CD4-positive, alpha-beta memory T cell (primary cell): Measurements from ENCODE around the gene FAM78B. TPM values are rescaled to one million over a fixed set of nuclear protein-coding genes. Genes with fewer than 3 reads are reported as not detected.
A peak's percentile ranks its signal among the peaks of the same experiment; 100 is the strongest.

Experiments
- CTCF ChIA-PET: fragments of 350-600 bp; sonication (Branson Sonifier 250); formaldehyde crosslinking; loops from one replicate; lab custom pipeline; 2021; ENCODE audit warnings: inconsistent platforms; ENCODE audit not compliant: partially characterized antibody; lab: Charles Lee
- POLR2A ChIA-PET: fragments of 350-600 bp; sonication (Branson Sonifier 250); formaldehyde crosslinking; loops from one replicate; lab custom pipeline; 2021; ENCODE audit not compliant: partially characterized antibody; lab: Charles Lee
- DNase-seq, 5 donors: peaks; one replicate each; pipeline versions ENCODE4 v3.0.0 to v3.0.0-alpha.2; 2020 to 2022; ENCODE audit warnings: mixed read lengths in 1 of 5
- H3K27ac ChIP-seq: one replicate; pipeline ENCODE4 v1.7.0; 2013; ENCODE audit warnings: low read depth, low read length
- H3K27me3 ChIP-seq: 2 replicates; pipeline ENCODE4 v1.7.0; 2013; ENCODE audit warnings: mild to moderate bottlenecking, low read length, moderate library complexity; ENCODE audit not compliant: insufficient read depth
- H3K36me3 ChIP-seq: 2 replicates; pipeline ENCODE4 v1.7.0; 2013; ENCODE audit warnings: mild to moderate bottlenecking, low read length, moderate library complexity; ENCODE audit not compliant: insufficient read depth
- H3K4me1 ChIP-seq: 2 replicates; pipeline ENCODE4 v1.7.0; 2013; ENCODE audit warnings: mild to moderate bottlenecking, low read length, moderate library complexity; ENCODE audit not compliant: insufficient read depth
- H3K4me3 ChIP-seq, 2 donors: one replicate each; pipeline ENCODE4 v1.7.0; 2013; ENCODE audit warnings: low read length in 2 of 2, mild to moderate bottlenecking in 1 of 2
- H3K9me3 ChIP-seq, 2 donors: one replicate each; pipeline ENCODE4 v1.7.0; 2013; ENCODE audit warnings: low read length in 2 of 2, control low read depth in 1 of 2; ENCODE audit not compliant: control insufficient read depth in 1 of 2
- H3K27ac Mint-ChIP-seq, 7 donors: one replicate each; pipeline ENCODE4 v1.8.0; 2020 to 2021; ENCODE audit warnings: mixed read lengths in 7 of 7, mild to moderate bottlenecking in 6 of 7, inconsistent platforms in 3 of 7, moderate library complexity in 3 of 7
- H3K27me3 Mint-ChIP-seq, 2 donors: one replicate each; pipeline ENCODE4 v1.8.0; 2020 to 2021; ENCODE audit warnings: mixed read lengths in 2 of 2
- H3K36me3 Mint-ChIP-seq, 2 donors: one replicate each; pipeline ENCODE4 v1.8.0; 2020 to 2021; ENCODE audit warnings: mixed read lengths in 2 of 2, inconsistent platforms in 1 of 2, mild to moderate bottlenecking in 1 of 2
- H3K4me1 Mint-ChIP-seq, 4 donors: one replicate each; pipeline ENCODE4 v1.8.0; 2020 to 2021; ENCODE audit warnings: mixed read lengths in 4 of 4, mild to moderate bottlenecking in 1 of 4
- H3K4me3 Mint-ChIP-seq, 8 donors: one replicate each; pipeline ENCODE4 v1.8.0; 2020 to 2021; ENCODE audit warnings: mixed read lengths in 8 of 8, mild to moderate bottlenecking in 7 of 8, moderate library complexity in 6 of 8, inconsistent platforms in 3 of 8
- H3K9me3 Mint-ChIP-seq, 8 donors: one replicate each; pipeline ENCODE4 v1.8.0; 2020 to 2021; ENCODE audit warnings: mixed read lengths in 8 of 8, mild to moderate bottlenecking in 5 of 8, inconsistent platforms in 3 of 8, moderate library complexity in 1 of 8
- intact Hi-C: fragments of 100-400 bp; cut with micrococcal nuclease; formaldehyde crosslinking; loops from one replicate; pipeline ENCODE4 v1.15.1; 2023
- polyA plus RNA-seq, 2 donors: library from polyadenylated mRNA; unstranded; fragments of 300-500 nt; fragmentation: Illumina TruSeq; gene quantifications; one replicate each; pipeline ENCODE4 v1.2.3, GENCODE V29; 2021
- total RNA-seq, 2 experiments: library from RNA; stranded (reverse); gene quantifications; one replicate each; pipeline ENCODE4 v1.2.3, GENCODE V29; 2021

Gene FAM78B, protein sequence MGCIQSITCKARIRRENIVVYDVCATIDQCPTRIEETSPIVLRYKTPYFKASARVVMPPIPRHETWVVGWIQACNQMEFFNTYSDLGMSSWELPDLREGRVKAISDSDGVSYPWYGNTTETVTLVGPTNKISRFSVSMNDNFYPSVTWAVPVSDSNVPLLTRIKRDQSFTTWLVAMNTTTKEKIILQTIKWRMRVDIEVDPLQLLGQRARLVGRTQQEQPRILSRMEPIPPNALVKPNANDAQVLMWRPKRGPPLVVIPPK
- total RNA-seq (under 1 TPM; 0.22 to 0.32 TPM), polyA plus RNA-seq (under 1 TPM; 0.08 to 0.33 TPM)

- Mint-ChIP-seq H3K4me3 (peak within 1 kb of the TSS; percentile 79 to 87 (median 81)), H3K4me1 (peaks cover 8 to 16% (median 12%) of the 10 kb centered on the region in 4 donors), H3K9me3 (no peaks in the 10 kb centered on the region), H3K27me3 (peaks cover 17% of the 10 kb centered on the region in 2 donors), H3K36me3 (no peaks in the 10 kb centered on the region), H3K27ac (peak within 1 kb of the TSS in 4 of 7 donors; percentile 8 to 44 (median 31))
- Histone ChIP-seq H3K27ac (no peak within 1 kb of the TSS), H3K4me1 (peaks cover 14% of the 10 kb centered on the region), H3K36me3 (no peaks in the 10 kb centered on the region), H3K4me3 (peak within 1 kb of the TSS in 1 of 2 donors; percentile 8), H3K27me3 (peaks cover 12% of the 10 kb centered on the region), H3K9me3 (no peaks in the 10 kb centered on the region)
- intact Hi-C loops = loop anchor here (5.0 to 10.0 kb wide), 2 partner anchors 85 to 242 kb away; no protein-coding TSS in a partner anchor
- DNase-seq = peak; percentile 48 to 53 (median 51)
- POLR2A ChIA-PET = no interaction called here
- CTCF ChIA-PET = no interaction called here
These were observed at the start of gene FAM78B for GRCh38 chr1:166166698-166167571. FAM78B (minus strand) TSS chr1:166167001; CDS start chr1:166166248, 753 bp downstream.

GRCh38 chr1:166202546-166202945 lies 35.7 kb upstream of the FAM78B start:
- H3K27ac Mint-ChIP-seq = no peak overlapping the region
- no peak overlapping the region for H3K4me3 Mint-ChIP-seq
- Histone ChIP-seq H3K27me3 (no peaks in the 10 kb centered on the region), H3K4me3 (no peak overlapping the region), H3K9me3 (no peaks in the 10 kb centered on the region), H3K36me3 (no peaks in the 10 kb centered on the region), H3K27ac (no peak overlapping the region), H3K4me1 (no peaks in the 10 kb centered on the region)
- POLR2A ChIA-PET = no interaction called here
- intact Hi-C loops = no loop called here
- CTCF ChIA-PET = no interaction called here
- DNase-seq = no peak
- H3K27me3 Mint-ChIP-seq = peaks cover 0 to 5% of the 10 kb centered on the region in 2 donors
- peaks cover 0 to 2% (median 0%) of the 10 kb centered on the region in 8 donors for H3K9me3 Mint-ChIP-seq
- no peaks in the 10 kb centered on the region for H3K4me1 Mint-ChIP-seq
- H3K36me3 Mint-ChIP-seq = no peaks in the 10 kb centered on the region

DNA sequence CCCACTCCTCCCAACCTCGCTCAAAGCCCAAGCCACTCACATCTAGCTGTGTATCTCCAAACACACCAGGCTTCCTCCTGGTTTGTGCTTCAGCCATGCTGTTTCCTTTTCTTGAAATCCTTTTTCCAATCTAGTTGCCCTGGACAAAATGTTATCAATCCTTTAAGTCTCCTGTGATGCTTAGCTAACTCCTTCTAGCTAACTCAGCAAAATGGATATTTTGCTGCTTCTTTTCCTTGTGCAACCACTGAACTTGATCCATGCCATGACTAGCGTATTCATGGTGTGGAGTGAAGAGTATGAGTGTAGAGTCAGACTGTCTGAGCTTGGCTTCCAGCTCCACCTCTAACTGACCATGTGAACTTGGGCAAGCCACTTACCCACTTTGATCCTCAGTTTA lies 33.9 kb upstream of the FAM78B start:
- ChIA-PET CTCF (no interaction called here), POLR2A (no interaction called here)
- Mint-ChIP-seq H3K4me3 (no peak overlapping the region), H3K4me1 (no peaks in the 10 kb centered on the region), H3K9me3 (peaks cover 0 to 5% (median 0%) of the 10 kb centered on the region in 8 donors), H3K27ac (no peak overlapping the region), H3K27me3 (peaks cover 2 to 6% of the 10 kb centered on the region in 2 donors), H3K36me3 (no peaks in the 10 kb centered on the region)
- no peak for DNase-seq
- Histone ChIP-seq H3K27me3 (no peaks in the 10 kb centered on the region), H3K4me3 (no peak overlapping the region), H3K4me1 (no peaks in the 10 kb centered on the region), H3K36me3 (no peaks in the 10 kb centered on the region), H3K27ac (no peak overlapping the region), H3K9me3 (no peaks in the 10 kb centered on the region)
- intact Hi-C loops = no loop called here

- intact Hi-C loops = no loop called here
- H3K4me3 Mint-ChIP-seq = no peak overlapping the region
- Histone ChIP-seq H3K4me1 (no peaks in the 10 kb centered on the region), H3K9me3 (no peaks in the 10 kb centered on the region), H3K4me3 (no peak overlapping the region), H3K27me3 (no peaks in the 10 kb centered on the region), H3K27ac (no peak overlapping the region), H3K36me3 (no peaks in the 10 kb centered on the region)
- no peak overlapping the region for H3K27ac Mint-ChIP-seq
- ChIA-PET POLR2A (no interaction called here), CTCF (no interaction called here)
- H3K4me1 Mint-ChIP-seq = no peaks in the 10 kb centered on the region
- no peak for DNase-seq
- H3K27me3 Mint-ChIP-seq = peaks cover 2 to 10% of the 10 kb centered on the region in 2 donors
- no peaks in the 10 kb centered on the region for H3K36me3 Mint-ChIP-seq
- peaks cover 0 to 2% (median 0%) of the 10 kb centered on the region in 8 donors for H3K9me3 Mint-ChIP-seq
These were observed 30.8 kb upstream of the FAM78B start for GRCh38 chr1:166197597-166197996.

DNA sequence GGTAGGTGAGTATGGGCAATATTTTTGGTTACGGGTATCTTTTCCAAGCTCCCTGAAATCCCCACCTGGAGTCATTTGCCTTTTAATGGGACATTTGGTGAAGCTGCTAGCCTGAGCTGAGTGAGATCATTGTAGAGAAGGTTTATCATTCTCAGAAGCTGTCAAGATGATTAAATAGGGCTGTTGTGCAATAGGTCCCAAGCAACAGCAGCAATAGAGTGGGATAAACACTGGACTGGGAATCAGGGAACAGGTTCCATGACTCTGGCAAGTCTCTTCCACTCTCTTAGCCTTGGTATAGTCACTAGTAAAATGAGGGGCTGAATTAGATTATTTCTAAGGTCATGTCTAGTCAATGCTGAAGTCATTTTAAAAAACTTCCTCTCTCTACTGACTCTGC lies 30.3 kb upstream of the FAM78B start:
- Mint-ChIP-seq H3K9me3 (peaks cover 0 to 2% (median 0%) of the 10 kb centered on the region in 8 donors), H3K36me3 (no peaks in the 10 kb centered on the region), H3K27me3 (peaks cover 2 to 10% of the 10 kb centered on the region in 2 donors), H3K4me1 (no peaks in the 10 kb centered on the region), H3K27ac (no peak overlapping the region), H3K4me3 (no peak overlapping the region)
- POLR2A ChIA-PET = no interaction called here
- CTCF ChIA-PET = no interaction called here
- no peak overlapping the region for H3K4me3 ChIP-seq
- H3K4me1 ChIP-seq = no peaks in the 10 kb centered on the region
- intact Hi-C loops = no loop called here
- no peaks in the 10 kb centered on the region for H3K27me3 ChIP-seq
- H3K27ac ChIP-seq = no peak overlapping the region
- no peaks in the 10 kb centered on the region for H3K9me3 ChIP-seq
- DNase-seq = no peak
- no peaks in the 10 kb centered on the region for H3K36me3 ChIP-seq

- intact Hi-C loops = no loop called here
- peaks cover 0 to 2% (median 0%) of the 10 kb centered on the region in 8 donors for H3K9me3 Mint-ChIP-seq
- H3K36me3 ChIP-seq = no peaks in the 10 kb centered on the region
- CTCF ChIA-PET = no interaction called here
- DNase-seq = no peak
- H3K36me3 Mint-ChIP-seq = no peaks in the 10 kb centered on the region
- no peak overlapping the region for H3K27ac Mint-ChIP-seq
- H3K4me1 Mint-ChIP-seq = no peaks in the 10 kb centered on the region
- no peaks in the 10 kb centered on the region for H3K9me3 ChIP-seq
- H3K27me3 Mint-ChIP-seq = peaks cover 2 to 5% of the 10 kb centered on the region in 2 donors
- POLR2A ChIA-PET = no interaction called here
- no peak overlapping the region for H3K4me3 Mint-ChIP-seq
- H3K4me1 ChIP-seq = no peaks in the 10 kb centered on the region
- H3K27ac ChIP-seq = no peak overlapping the region
- H3K4me3 ChIP-seq = no peak overlapping the region
- no peaks in the 10 kb centered on the region for H3K27me3 ChIP-seq
These were observed 26.4 kb upstream of the FAM78B start for GRCh38 chr1:166193057-166193698.

DNA sequence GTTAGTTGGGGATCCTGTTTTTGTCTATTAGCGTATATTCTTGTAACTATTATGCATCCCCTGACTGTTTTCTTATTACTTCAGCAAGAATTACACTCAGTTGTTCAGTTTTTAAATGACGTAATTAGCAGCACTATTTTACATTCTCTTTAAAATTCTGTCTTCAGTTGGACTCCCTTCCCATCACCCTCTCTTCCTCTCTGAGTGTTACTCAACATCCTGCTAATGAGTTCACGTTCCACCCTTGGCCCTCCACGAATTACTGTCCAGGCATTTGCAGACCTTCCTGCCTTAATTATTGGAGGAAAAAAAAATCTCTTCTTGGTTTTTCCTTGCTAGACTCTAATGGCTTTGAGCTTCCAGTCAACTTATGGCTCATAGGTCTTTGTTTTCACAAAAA lies 23.6 kb upstream of the FAM78B start:
- H3K4me1 ChIP-seq = no peaks in the 10 kb centered on the region
- no peak overlapping the region for H3K4me3 ChIP-seq
- DNase-seq = no peak
- H3K4me3 Mint-ChIP-seq = no peak overlapping the region
- no peaks in the 10 kb centered on the region for H3K9me3 ChIP-seq
- POLR2A ChIA-PET = no interaction called here
- no peaks in the 10 kb centered on the region for H3K9me3 Mint-ChIP-seq
- H3K27ac Mint-ChIP-seq = no peak overlapping the region
- H3K36me3 Mint-ChIP-seq = no peaks in the 10 kb centered on the region
- H3K27ac ChIP-seq = no peak overlapping the region
- intact Hi-C loops = no loop called here
- H3K36me3 ChIP-seq = no peaks in the 10 kb centered on the region
- peaks cover 2 to 8% of the 10 kb centered on the region in 2 donors for H3K27me3 Mint-ChIP-seq
- CTCF ChIA-PET = interaction anchor here (0.9 kb wide), 1 partner anchor 13 kb away, joined by 3 read pairs; no protein-coding TSS in a partner anchor
- H3K4me1 Mint-ChIP-seq = no peaks in the 10 kb centered on the region
- H3K27me3 ChIP-seq = no peaks in the 10 kb centered on the region
